Suprapubic skin (tissue), 4 donors: Measurements from ENCODE around the gene SCAP.

Experiments used
- EP300 ChIP-seq: sonication (generic); formaldehyde crosslinking; IDR thresholded peaks from one replicate; pipeline ENCODE4 v1.6.1; 2017; ENCODE audit warnings: antibody characterized with exemption
- POLR2A ChIP-seq, 2 donors: fragments of 450-650 bp; IDR thresholded peaks; one replicate each; pipeline ENCODE4 v1.6.1; 2017; ENCODE audit warnings: antibody characterized with exemption in 2 of 2, mild to moderate bottlenecking in 2 of 2, moderate library complexity in 2 of 2
- POLR2AphosphoS5 ChIP-seq, 3 donors: sonication (generic); formaldehyde crosslinking; IDR thresholded peaks; one replicate each; pipeline ENCODE4 v1.6.1; 2017; ENCODE audit warnings: antibody characterized with exemption in 3 of 3
- TF ChIP-seq, protein P1 (sequence below), 2 donors: fragments of 200-600 bp in 1 of 2; fragments of 450-650 bp in 1 of 2; sonication (generic) in 1 of 2; IDR thresholded peaks; one replicate each; pipeline ENCODE4 v1.5.1; 2016 to 2019; ENCODE audit warnings: antibody characterized with exemption in 2 of 2, mild to moderate bottlenecking in 1 of 2, moderate library complexity in 1 of 2

DNA sequence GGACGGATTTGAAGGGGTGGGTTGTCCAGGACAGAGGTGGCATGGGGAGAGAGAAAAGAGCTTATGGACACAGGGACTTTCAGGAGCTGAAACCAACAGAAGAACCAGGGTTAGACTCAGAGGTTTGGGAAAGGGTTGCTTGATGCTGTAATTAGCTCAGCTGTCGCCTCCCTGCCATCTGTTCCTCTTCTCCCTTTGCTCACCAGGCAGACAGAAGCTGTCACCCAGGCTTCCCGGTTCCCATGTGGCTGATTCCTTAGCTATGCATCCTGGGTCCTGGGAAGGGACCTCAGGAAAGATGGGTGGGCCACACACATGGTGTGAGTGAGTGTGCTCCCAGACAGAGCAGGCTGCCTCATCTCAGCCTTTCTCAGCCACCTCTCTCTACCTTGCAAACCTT lies 80.9 kb downstream of the SCAP start:
- TF ChIP-seq, protein P1, sequence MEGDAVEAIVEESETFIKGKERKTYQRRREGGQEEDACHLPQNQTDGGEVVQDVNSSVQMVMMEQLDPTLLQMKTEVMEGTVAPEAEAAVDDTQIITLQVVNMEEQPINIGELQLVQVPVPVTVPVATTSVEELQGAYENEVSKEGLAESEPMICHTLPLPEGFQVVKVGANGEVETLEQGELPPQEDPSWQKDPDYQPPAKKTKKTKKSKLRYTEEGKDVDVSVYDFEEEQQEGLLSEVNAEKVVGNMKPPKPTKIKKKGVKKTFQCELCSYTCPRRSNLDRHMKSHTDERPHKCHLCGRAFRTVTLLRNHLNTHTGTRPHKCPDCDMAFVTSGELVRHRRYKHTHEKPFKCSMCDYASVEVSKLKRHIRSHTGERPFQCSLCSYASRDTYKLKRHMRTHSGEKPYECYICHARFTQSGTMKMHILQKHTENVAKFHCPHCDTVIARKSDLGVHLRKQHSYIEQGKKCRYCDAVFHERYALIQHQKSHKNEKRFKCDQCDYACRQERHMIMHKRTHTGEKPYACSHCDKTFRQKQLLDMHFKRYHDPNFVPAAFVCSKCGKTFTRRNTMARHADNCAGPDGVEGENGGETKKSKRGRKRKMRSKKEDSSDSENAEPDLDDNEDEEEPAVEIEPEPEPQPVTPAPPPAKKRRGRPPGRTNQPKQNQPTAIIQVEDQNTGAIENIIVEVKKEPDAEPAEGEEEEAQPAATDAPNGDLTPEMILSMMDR (IDR thresholded peaks at IDR 0.05), result no peak
- TF ChIP-seq POLR2AphosphoS5 (IDR thresholded peaks at IDR 0.05) (no peak), POLR2A (IDR thresholded peaks at IDR 0.05) (no peak), EP300 (no peak)
